HL-60 (cell line): ENCODE measurements around the gene DHRS7B.

Experiments
- CTCF ChIP-seq: IDR thresholded peaks from one replicate; pipeline ENCODE4 v1.5.1; 2011; ENCODE audit warnings: low read length, control low read depth, inconsistent platforms; ENCODE audit not compliant: insufficient read depth
- GABPA ChIP-seq: IDR thresholded peaks from 2 replicates; pipeline ENCODE4 v1.6.1; 2012; ENCODE audit warnings: low read depth
- POLR2AphosphoS5 ChIP-seq: IDR thresholded peaks from 2 replicates; pipeline ENCODE4 v1.6.1; 2012; ENCODE audit warnings: low read depth
- REST ChIP-seq: IDR thresholded peaks from 2 replicates; pipeline ENCODE4 v1.6.1; 2012; ENCODE audit warnings: low read depth; ENCODE audit not compliant: insufficient replicate concordance
- SPI1 ChIP-seq: IDR thresholded peaks from 2 replicates; pipeline ENCODE4 v1.6.1; 2012; ENCODE audit warnings: low read depth, mild to moderate bottlenecking, borderline replicate concordance

DNA sequence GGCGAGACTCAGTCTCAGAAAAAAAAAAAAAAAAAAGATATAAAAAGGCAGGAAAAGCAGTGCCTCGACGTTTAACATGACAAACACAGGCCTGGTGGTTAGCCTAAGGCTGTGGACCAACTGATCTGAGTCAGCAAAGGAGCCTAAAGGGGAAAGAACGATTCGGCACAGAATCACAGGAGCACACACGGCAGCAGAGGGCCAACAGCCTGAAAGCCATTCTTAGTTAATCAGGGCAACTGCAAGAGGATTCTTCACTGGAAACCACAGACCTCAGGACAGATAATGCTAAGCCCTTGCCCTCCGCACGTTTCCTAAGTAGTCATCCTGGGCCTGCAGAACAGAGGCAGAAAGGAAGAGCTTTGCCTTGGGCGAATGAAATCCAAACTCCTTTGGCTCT lies 72.5 kb downstream of the DHRS7B start:
- no peak for TF ChIP-seq CTCF
- TF ChIP-seq SPI1 = no peak
- TF ChIP-seq REST = no peak
- no peak for TF ChIP-seq POLR2AphosphoS5
- no peak for TF ChIP-seq GABPA
